ENCODE measurements around the gene TBC1D20. TPM values are rescaled to one million over a fixed set of nuclear protein-coding genes. Genes with fewer than 3 reads are reported as not detected.
"Not testable (repeated sequence)": the region's sequence is repeated elsewhere in the genome, so short reads cannot be mapped to it uniquely, and the experiment has no call there.

The TBC1D20 gene
- total RNA-seq, 1 experiment from 2014 or later, result 17.4 TPM

GRCh38 chr20:407953-408842 lies 54.1 kb downstream of the TBC1D20 start, which contains the start of gene RBCK1:
Gene RBCK1 (plus strand): TSS chr20:408299. CDS start chr20:408758, 459 bp downstream.
- peak; percentile 78 for DNase-seq (ENCODE audit: low spot score)
- in situ Hi-C loops (cut with HindIII; ENCODE audit: low sequenced_read_pairs), result no loop called here

- peak; percentile 81 for DNase-seq (ENCODE audit: low spot score)
- in situ Hi-C loops (cut with HindIII; ENCODE audit: low sequenced_read_pairs), result no loop called here
These were observed 55.0 kb downstream of the TBC1D20 start for GRCh38 chr20:407133-407952.

GRCh38 chr20:406200-407132 lies 55.9 kb downstream of the TBC1D20 start:
- in situ Hi-C loops (cut with HindIII; ENCODE audit: low sequenced_read_pairs), result no loop called here

GRCh38 chr20:404088-404487 lies 58.2 kb downstream of the TBC1D20 start:
- DNase-seq (ENCODE audit: low spot score), result no peak
- in situ Hi-C loops (cut with HindIII; ENCODE audit: low sequenced_read_pairs), result no loop called here

More at GRCh38 chr20:406200-407132, 55.9 kb downstream of the TBC1D20 start:
- DNase-seq (ENCODE audit: low spot score), result no peak

- in situ Hi-C loops (cut with HindIII; ENCODE audit: low sequenced_read_pairs), result no loop called here
- DNase-seq (ENCODE audit: low spot score), result no peak
These were observed 58.8 kb downstream of the TBC1D20 start for GRCh38 chr20:403582-403957.

- in situ Hi-C loops (cut with HindIII; ENCODE audit: low sequenced_read_pairs), result no loop called here
- no peak for DNase-seq (ENCODE audit: low spot score)
These were observed 59.3 kb downstream of the TBC1D20 start for GRCh38 chr20:402898-403581.

- no peak for DNase-seq (ENCODE audit: low spot score)
- in situ Hi-C loops (cut with HindIII; ENCODE audit: low sequenced_read_pairs), result no loop called here
These were observed 59.8 kb downstream of the TBC1D20 start for GRCh38 chr20:402496-402885.

GRCh38 chr20:401682-402495 lies 60.4 kb downstream of the TBC1D20 start:
- no peak for DNase-seq (ENCODE audit: low spot score)
- in situ Hi-C loops (cut with HindIII; ENCODE audit: low sequenced_read_pairs), result no loop called here

- no peak for DNase-seq (ENCODE audit: low spot score)
- in situ Hi-C loops (cut with HindIII; ENCODE audit: low sequenced_read_pairs), result no loop called here
These were observed 61.7 kb downstream of the TBC1D20 start for GRCh38 chr20:400454-401275.

- in situ Hi-C loops (cut with HindIII; ENCODE audit: low sequenced_read_pairs), result no loop called here
- no peak for DNase-seq (ENCODE audit: low spot score)
These were observed 62.2 kb downstream of the TBC1D20 start for GRCh38 chr20:400128-400453.

- in situ Hi-C loops (cut with HindIII; ENCODE audit: low sequenced_read_pairs), result no loop called here
- DNase-seq (ENCODE audit: low spot score), result no peak
These were observed 63.1 kb downstream of the TBC1D20 start for GRCh38 chr20:399182-399707.

- DNase-seq (ENCODE audit: low spot score), result no peak
- in situ Hi-C loops (cut with HindIII; ENCODE audit: low sequenced_read_pairs), result no loop called here
These were observed 64.7 kb downstream of the TBC1D20 start for GRCh38 chr20:397432-398237.

GRCh38 chr20:396619-397431 lies 65.5 kb downstream of the TBC1D20 start:
- in situ Hi-C loops (cut with HindIII; ENCODE audit: low sequenced_read_pairs), result no loop called here

GRCh38 chr20:396252-396618 lies 66.1 kb downstream of the TBC1D20 start:
- no peak for DNase-seq (ENCODE audit: low spot score)
- in situ Hi-C loops (cut with HindIII; ENCODE audit: low sequenced_read_pairs), result no loop called here

More at GRCh38 chr20:396619-397431, 65.5 kb downstream of the TBC1D20 start:
- no peak for DNase-seq (ENCODE audit: low spot score)

GRCh38 chr20:393296-393695 lies 69.0 kb downstream of the TBC1D20 start:
- DNase-seq (ENCODE audit: low spot score); in situ Hi-C loops (cut with HindIII; ENCODE audit: low sequenced_read_pairs): not testable (repeated sequence)

Data from G401 (cell line).